Parathyroid adenoma (tissue), 2 donors: ENCODE results near the gene GPR107.

Experiments
- H2AFZ ChIP-seq: fragments of 300-600 bp; sonication (generic); one replicate; pipeline ENCODE4 v1.7.0; 2017; ENCODE audit warnings: antibody characterized with exemption, mild to moderate bottlenecking
- H3K27ac ChIP-seq: fragments of 300-600 bp; sonication (generic); one replicate; pipeline ENCODE4 v1.7.0; 2017
- H3K27me3 ChIP-seq: fragments of 300-600 bp; sonication (generic); one replicate; pipeline ENCODE4 v1.7.0; 2017; ENCODE audit warnings: low read length; ENCODE audit not compliant: control insufficient read depth, insufficient read depth
- H3K36me3 ChIP-seq: fragments of 300-600 bp; sonication (generic); one replicate; pipeline ENCODE4 v1.7.0; 2017; ENCODE audit warnings: low read length; ENCODE audit not compliant: control insufficient read depth, insufficient read depth
- H3K4me1 ChIP-seq: fragments of 300-600 bp; sonication (generic); one replicate; pipeline ENCODE4 v1.7.0; 2017; ENCODE audit warnings: control low read depth
- H3K4me2 ChIP-seq: fragments of 300-600 bp; sonication (generic); one replicate; pipeline ENCODE4 v1.7.0; 2017; ENCODE audit warnings: low read length
- H3K4me3 ChIP-seq: fragments of 300-600 bp; sonication (generic); one replicate; pipeline ENCODE4 v1.7.0; 2017; ENCODE audit warnings: low read depth, low read length
- H3K79me2 ChIP-seq: fragments of 300-600 bp; sonication (generic); one replicate; pipeline ENCODE4 v1.7.0; 2017; ENCODE audit warnings: control low read depth
- H3K9ac ChIP-seq: fragments of 300-600 bp; sonication (generic); one replicate; pipeline ENCODE4 v1.7.0; 2017; ENCODE audit warnings: mild to moderate bottlenecking
- H3K9me3 ChIP-seq: fragments of 300-600 bp; sonication (generic); one replicate; pipeline ENCODE4 v1.7.0; 2017; ENCODE audit warnings: low read length; ENCODE audit not compliant: control insufficient read depth
- CTCF ChIP-seq: fragments of 300-600 bp; sonication (generic); IDR thresholded peaks from one replicate; pipeline ENCODE4 v1.7.0; 2017; ENCODE audit warnings: antibody characterized with exemption, mild to moderate bottlenecking
- donor health status: primary hyperparathyroidism.

The GPR107 gene

DNA sequence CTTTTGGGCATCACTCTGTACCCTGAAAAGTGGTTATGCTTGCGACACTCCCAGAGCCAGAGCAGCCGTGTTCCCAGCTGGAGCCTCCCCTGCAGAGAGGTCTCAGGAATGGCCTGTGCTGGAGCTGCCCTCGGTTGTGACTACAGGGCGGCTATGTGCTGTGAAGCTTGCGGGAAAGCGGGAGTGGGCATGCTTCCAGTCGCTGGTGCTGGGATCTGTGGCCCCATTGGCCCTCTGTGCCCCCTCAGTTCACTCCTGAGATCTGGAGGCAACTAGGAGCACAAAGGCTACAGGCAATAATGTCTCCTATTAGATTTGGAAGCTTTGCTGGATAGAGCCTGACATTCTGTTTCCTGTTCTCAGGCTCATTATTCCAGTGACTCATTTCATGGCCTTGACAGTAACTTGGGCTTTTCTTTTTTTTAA is 56.9 kb downstream of the GPR107 start:
- Histone ChIP-seq H3K27me3 (no peaks in the 10 kb centered on the region), H3K36me3 (no peaks in the 10 kb centered on the region), H3K79me2 (no peaks in the 10 kb centered on the region), H3K4me3 (no peak overlapping the region), H2AFZ (no peak overlapping the region), H3K9ac (no peak overlapping the region), H3K4me2 (no peak overlapping the region), H3K27ac (no peak overlapping the region), H3K9me3 (no peaks in the 10 kb centered on the region), H3K4me1 (no peaks in the 10 kb centered on the region)
- no peak for TF ChIP-seq CTCF

DNA sequence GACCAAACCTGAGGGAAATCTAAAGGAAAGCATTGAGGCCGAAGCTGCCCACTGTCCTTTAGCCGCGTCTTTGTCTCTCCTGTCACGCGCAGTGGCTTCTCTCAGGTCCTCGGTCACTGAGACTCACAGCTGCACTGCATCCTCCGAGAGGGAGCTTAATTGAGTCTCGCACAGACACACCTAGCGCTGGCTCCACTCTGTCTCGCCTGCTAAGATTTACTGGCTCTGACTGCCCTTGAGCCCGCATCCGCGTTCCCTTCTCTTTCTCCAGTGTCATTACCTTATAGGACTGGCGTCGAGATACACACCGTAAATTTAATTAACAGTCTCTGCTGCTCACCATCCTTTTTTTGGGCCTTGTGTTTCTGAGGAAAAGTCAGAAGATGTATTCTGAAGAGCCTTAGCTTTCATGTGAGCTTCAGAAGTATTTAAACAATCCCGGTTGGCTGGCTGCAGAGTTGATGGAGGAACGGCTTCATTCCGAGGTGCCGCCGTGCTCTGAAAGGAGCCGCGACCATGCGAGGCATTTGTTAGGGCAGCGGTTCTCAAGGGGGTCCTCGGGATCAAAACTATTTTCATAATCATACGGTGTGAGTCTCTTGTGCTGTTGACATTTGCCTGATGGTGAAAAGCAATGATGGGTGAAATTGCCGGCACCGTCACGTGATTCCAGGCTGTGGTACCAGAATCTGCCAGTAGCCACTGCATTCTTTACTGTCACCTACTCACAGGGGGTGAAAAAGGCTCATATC is 58.3 kb downstream of the GPR107 start:
- Histone ChIP-seq H3K4me1 (no peaks in the 10 kb centered on the region), H3K27me3 (no peaks in the 10 kb centered on the region), H3K9me3 (no peaks in the 10 kb centered on the region), H3K27ac (no peak overlapping the region), H3K4me3 (no peak overlapping the region), H3K79me2 (no peaks in the 10 kb centered on the region), H3K9ac (no peak overlapping the region), H3K4me2 (no peak overlapping the region), H2AFZ (no peak overlapping the region), H3K36me3 (no peaks in the 10 kb centered on the region)
- TF ChIP-seq CTCF = no peak

- Histone ChIP-seq H3K4me2 (no peak overlapping the region), H3K27ac (no peak overlapping the region), H3K36me3 (no peaks in the 10 kb centered on the region), H3K27me3 (no peaks in the 10 kb centered on the region), H3K4me1 (no peaks in the 10 kb centered on the region), H2AFZ (no peak overlapping the region), H3K9ac (no peak overlapping the region), H3K4me3 (no peak overlapping the region), H3K79me2 (no peaks in the 10 kb centered on the region), H3K9me3 (no peaks in the 10 kb centered on the region)
- TF ChIP-seq CTCF = no peak
Measured at GRCh38 chr9:130112538-130113151, 58.9 kb downstream of the GPR107 start.

DNA sequence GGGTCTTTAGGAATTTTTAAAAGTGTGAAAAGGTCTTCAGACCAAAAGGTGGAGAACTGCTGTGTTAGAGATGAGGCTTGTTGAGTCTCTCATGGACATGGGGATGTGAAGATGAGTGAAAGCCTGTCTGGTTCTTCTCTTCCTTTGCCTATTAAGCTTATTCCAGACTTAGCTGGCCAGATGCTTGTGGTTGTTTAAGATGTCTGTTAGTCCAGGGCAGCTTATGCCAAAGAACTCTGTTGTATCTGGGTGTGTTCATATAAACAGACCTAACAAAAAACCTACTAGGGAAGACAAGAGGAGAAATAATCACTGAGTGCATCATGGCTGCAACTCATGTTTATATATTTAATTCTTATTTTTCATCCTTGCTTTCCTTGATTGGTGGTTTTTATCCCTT is 61.0 kb downstream of the GPR107 start:
- H3K4me1 ChIP-seq = no peaks in the 10 kb centered on the region
- no peaks in the 10 kb centered on the region for H3K27me3 ChIP-seq
- no peaks in the 10 kb centered on the region for H3K36me3 ChIP-seq

More for the DNA sequence above, 61.0 kb downstream of the GPR107 start:
- H3K4me3 ChIP-seq = no peak overlapping the region
- no peak overlapping the region for H2AFZ ChIP-seq
- no peak overlapping the region for H3K4me2 ChIP-seq
- TF ChIP-seq CTCF = no peak
- H3K79me2 ChIP-seq = no peaks in the 10 kb centered on the region
- H3K27ac ChIP-seq = no peak overlapping the region
- H3K9me3 ChIP-seq = no peaks in the 10 kb centered on the region
- no peak overlapping the region for H3K9ac ChIP-seq
